Measurements from ENCODE around the gene DCTN4. TPM values are rescaled to one million over a fixed set of nuclear protein-coding genes. Genes with fewer than 3 reads are reported as not detected.

DCTN4 gene
- total RNA-seq, 2 experiments from 2014 or later: 12.6 to 22.4 TPM

DNA sequence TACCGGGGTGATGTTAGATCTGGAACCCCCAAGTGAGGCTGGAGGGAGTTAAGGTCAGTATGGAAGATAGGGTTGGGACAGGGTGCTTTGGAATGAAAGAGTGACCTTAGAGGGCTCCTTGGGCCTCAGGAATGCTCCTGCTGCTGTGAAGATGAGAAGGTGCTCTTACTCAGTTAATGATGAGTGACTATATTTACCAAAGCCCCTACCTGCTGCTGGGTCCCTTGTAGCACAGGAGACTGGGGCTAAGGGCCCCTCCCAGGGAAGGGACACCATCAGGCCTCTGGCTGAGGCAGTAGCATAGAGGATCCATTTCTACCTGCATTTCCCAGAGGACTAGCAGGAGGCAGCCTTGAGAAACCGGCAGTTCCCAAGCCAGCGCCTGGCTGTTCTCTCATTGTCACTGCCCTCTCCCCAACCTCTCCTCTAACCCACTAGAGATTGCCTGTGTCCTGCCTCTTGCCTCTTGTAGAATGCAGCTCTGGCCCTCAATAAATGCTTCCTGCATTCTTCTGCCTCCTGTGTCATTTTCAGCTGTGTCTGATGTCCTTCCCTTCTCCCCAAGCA, 100.0 kb downstream of the DCTN4 start:
- Histone ChIP-seq H3K4me1 (ENCODE audit: insufficient read depth, low read length, poor library complexity, severe bottlenecking) (peaks cover 11% of the 10 kb centered on the region), H3K4me3 (ENCODE audit: low read depth, low read length, poor library complexity, severe bottlenecking) (no peak overlapping the region), H3K9me2 (ENCODE audit: insufficient read depth, low read length) (no peaks in the 10 kb centered on the region), H3K27ac (ENCODE audit: low read depth, low read length, poor library complexity, severe bottlenecking) (no peak overlapping the region), H2AFZ (ENCODE audit: low read length) (no peak overlapping the region), H3K79me2 (ENCODE audit: insufficient read depth, low read depth, low read length) (no peaks in the 10 kb centered on the region), H4K20me1 (ENCODE audit: insufficient read depth, low read length) (no peaks in the 10 kb centered on the region), H3K9me3 (ENCODE audit: low read length) (no peaks in the 10 kb centered on the region), H3K36me3 (ENCODE audit: insufficient read depth, low read length) (no peaks in the 10 kb centered on the region), H3K4me2 (ENCODE audit: low read length) (no peak overlapping the region)
- BruUV-seq (replicated peaks): no TSS peak
- ChIA-PET POLR2A (interaction anchor here (0.5 to 1.6 kb wide), 3 partner anchors 25 to 101 kb away, joined by 3 to 6 read pairs (median 5); no protein-coding TSS in a partner anchor), CTCF (ENCODE audit: unreplicated experiment) (no interaction called here)
- intact Hi-C loops (cut with micrococcal nuclease; ENCODE audit: unreplicated experiment): no loop called here
- no peak for TF ChIP-seq EZH2phosphoT487 (IDR thresholded peaks at IDR 0.05; ENCODE audit: borderline replicate concordance, low read depth, low read length)
- TF ChIP-seq, protein P1, sequence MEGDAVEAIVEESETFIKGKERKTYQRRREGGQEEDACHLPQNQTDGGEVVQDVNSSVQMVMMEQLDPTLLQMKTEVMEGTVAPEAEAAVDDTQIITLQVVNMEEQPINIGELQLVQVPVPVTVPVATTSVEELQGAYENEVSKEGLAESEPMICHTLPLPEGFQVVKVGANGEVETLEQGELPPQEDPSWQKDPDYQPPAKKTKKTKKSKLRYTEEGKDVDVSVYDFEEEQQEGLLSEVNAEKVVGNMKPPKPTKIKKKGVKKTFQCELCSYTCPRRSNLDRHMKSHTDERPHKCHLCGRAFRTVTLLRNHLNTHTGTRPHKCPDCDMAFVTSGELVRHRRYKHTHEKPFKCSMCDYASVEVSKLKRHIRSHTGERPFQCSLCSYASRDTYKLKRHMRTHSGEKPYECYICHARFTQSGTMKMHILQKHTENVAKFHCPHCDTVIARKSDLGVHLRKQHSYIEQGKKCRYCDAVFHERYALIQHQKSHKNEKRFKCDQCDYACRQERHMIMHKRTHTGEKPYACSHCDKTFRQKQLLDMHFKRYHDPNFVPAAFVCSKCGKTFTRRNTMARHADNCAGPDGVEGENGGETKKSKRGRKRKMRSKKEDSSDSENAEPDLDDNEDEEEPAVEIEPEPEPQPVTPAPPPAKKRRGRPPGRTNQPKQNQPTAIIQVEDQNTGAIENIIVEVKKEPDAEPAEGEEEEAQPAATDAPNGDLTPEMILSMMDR (conservative IDR thresholded peaks at IDR 0.05; ENCODE audit: low read length): no peak
- DNase-seq (ENCODE audit: low spot score): no peak

Other genes with a start within 250 kb of the DCTN4 start
- gene SYNPO, start 118.4 kb downstream of the DCTN4 start, total RNA-seq (2014; rRNA removed; shearing (Covaris generic)): not detected in 2 replicates
- gene SYNPO, start 118.4 kb downstream of the DCTN4 start, total RNA-seq (2022): 0.08 and 0.15 TPM in 2 replicates
- not detected in 2 replicates for gene MYOZ3, start 97.8 kb downstream of the DCTN4 start, total RNA-seq (2014; rRNA removed; shearing (Covaris generic))
- gene MYOZ3, start 97.8 kb downstream of the DCTN4 start, total RNA-seq (2022): not detected in 2 replicates
- 46.7 and 47.9 TPM in 2 replicates for gene RBM22, start 58.0 kb downstream of the DCTN4 start, total RNA-seq (2014; rRNA removed; shearing (Covaris generic))
- gene RBM22, start 58.0 kb downstream of the DCTN4 start, total RNA-seq (2022): 45.6 and 46.8 TPM in 2 replicates
- not detected in 2 replicates for gene SMIM3, start 19.7 kb upstream of the DCTN4 start, total RNA-seq (2014; rRNA removed; shearing (Covaris generic))
- not detected in 2 replicates for gene SMIM3, start 19.7 kb upstream of the DCTN4 start, total RNA-seq (2022)
- gene IRGM, start 87.5 kb upstream of the DCTN4 start, total RNA-seq (2014; rRNA removed; shearing (Covaris generic)): not detected in 2 replicates
- not detected in 2 replicates for gene IRGM, start 87.5 kb upstream of the DCTN4 start, total RNA-seq (2022)
- gene ZNF300, start 146.0 kb upstream of the DCTN4 start, total RNA-seq (2014; rRNA removed; shearing (Covaris generic)): not detected in 2 replicates
- gene ZNF300, start 146.0 kb upstream of the DCTN4 start, total RNA-seq (2022): not detected in 2 replicates